Measurements from ENCODE around the gene DSCAM. TPM values are rescaled to one million over a fixed set of nuclear protein-coding genes. Genes with fewer than 3 reads are reported as not detected.

The DSCAM gene
- total RNA-seq, 1 experiment from 2014 or later = 0.13 TPM

DNA sequence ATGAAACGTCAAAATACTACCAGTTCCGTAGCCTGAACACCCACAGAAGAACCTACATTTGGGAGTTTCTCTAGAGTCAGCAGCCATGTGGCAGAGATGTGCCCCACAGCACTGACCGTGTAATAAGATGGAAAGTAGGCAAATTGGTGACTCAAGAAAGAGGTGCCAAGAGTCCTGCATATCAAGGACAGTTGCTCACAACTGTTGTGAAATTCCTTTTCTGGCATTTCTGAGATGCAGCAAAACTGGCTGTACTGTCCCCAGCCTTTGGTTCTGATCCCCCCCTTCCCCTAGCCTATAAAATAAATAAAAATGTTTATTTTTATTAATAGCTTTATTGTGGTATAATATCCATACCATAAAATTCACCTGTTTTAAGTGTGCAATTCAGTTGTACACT is 655.8 kb downstream of the DSCAM start:
- TF ChIP-seq, protein P1, sequence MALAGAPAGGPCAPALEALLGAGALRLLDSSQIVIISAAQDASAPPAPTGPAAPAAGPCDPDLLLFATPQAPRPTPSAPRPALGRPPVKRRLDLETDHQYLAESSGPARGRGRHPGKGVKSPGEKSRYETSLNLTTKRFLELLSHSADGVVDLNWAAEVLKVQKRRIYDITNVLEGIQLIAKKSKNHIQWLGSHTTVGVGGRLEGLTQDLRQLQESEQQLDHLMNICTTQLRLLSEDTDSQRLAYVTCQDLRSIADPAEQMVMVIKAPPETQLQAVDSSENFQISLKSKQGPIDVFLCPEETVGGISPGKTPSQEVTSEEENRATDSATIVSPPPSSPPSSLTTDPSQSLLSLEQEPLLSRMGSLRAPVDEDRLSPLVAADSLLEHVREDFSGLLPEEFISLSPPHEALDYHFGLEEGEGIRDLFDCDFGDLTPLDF (CRISPR knock-in tag; IDR thresholded peaks at IDR 0.05) = no peak
- TF ChIP-seq FOXP1 (CRISPR knock-in tag; IDR thresholded peaks at IDR 0.05; ENCODE audit: borderline replicate concordance) = no peak
- TF ChIP-seq, protein P2, sequence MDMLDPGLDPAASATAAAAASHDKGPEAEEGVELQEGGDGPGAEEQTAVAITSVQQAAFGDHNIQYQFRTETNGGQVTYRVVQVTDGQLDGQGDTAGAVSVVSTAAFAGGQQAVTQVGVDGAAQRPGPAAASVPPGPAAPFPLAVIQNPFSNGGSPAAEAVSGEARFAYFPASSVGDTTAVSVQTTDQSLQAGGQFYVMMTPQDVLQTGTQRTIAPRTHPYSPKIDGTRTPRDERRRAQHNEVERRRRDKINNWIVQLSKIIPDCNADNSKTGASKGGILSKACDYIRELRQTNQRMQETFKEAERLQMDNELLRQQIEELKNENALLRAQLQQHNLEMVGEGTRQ (CRISPR knock-in tag; IDR thresholded peaks at IDR 0.05) = no peak
- TF ChIP-seq, protein P3, sequence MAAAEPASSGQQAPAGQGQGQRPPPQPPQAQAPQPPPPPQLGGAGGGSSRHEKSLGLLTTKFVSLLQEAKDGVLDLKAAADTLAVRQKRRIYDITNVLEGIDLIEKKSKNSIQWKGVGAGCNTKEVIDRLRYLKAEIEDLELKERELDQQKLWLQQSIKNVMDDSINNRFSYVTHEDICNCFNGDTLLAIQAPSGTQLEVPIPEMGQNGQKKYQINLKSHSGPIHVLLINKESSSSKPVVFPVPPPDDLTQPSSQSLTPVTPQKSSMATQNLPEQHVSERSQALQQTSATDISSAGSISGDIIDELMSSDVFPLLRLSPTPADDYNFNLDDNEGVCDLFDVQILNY (CRISPR knock-in tag; IDR thresholded peaks at IDR 0.05) = no peak
- TF ChIP-seq, protein P4, sequence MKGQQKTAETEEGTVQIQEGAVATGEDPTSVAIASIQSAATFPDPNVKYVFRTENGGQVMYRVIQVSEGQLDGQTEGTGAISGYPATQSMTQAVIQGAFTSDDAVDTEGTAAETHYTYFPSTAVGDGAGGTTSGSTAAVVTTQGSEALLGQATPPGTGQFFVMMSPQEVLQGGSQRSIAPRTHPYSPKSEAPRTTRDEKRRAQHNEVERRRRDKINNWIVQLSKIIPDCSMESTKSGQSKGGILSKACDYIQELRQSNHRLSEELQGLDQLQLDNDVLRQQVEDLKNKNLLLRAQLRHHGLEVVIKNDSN (CRISPR knock-in tag; IDR thresholded peaks at IDR 0.05) = no peak
- TF ChIP-seq, protein P5, sequence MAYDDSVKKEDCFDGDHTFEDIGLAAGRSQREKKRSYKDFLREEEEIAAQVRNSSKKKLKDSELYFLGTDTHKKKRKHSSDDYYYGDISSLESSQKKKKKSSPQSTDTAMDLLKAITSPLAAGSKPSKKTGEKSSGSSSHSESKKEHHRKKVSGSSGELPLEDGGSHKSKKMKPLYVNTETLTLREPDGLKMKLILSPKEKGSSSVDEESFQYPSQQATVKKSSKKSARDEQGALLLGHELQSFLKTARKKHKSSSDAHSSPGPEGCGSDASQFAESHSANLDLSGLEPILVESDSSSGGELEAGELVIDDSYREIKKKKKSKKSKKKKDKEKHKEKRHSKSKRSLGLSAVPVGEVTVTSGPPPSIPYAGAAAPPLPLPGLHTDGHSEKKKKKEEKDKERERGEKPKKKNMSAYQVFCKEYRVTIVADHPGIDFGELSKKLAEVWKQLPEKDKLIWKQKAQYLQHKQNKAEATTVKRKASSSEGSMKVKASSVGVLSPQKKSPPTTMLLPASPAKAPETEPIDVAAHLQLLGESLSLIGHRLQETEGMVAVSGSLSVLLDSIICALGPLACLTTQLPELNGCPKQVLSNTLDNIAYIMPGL (CRISPR knock-in tag; IDR thresholded peaks at IDR 0.05) = no peak
- TF ChIP-seq FOXK1 (CRISPR knock-in tag; IDR thresholded peaks at IDR 0.05) = no peak
- no peak for TF ChIP-seq NR3C1 (CRISPR knock-in tag; conservative IDR thresholded peaks at IDR 0.05; ENCODE audit: low read depth)
- no peak for TF ChIP-seq ESRRA (CRISPR knock-in tag; IDR thresholded peaks at IDR 0.05; ENCODE audit: borderline replicate concordance)
- no peak for TF ChIP-seq ZNF121 (CRISPR knock-in tag; IDR thresholded peaks at IDR 0.05)
- no peak for TF ChIP-seq TEAD1 (CRISPR knock-in tag; IDR thresholded peaks at IDR 0.05)
- TF ChIP-seq FOXJ3 (CRISPR knock-in tag; IDR thresholded peaks at IDR 0.05; ENCODE audit: borderline replicate concordance) = no peak
- TF ChIP-seq, protein P6, sequence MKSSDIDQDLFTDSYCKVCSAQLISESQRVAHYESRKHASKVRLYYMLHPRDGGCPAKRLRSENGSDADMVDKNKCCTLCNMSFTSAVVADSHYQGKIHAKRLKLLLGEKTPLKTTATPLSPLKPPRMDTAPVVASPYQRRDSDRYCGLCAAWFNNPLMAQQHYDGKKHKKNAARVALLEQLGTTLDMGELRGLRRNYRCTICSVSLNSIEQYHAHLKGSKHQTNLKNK (CRISPR knock-in tag; IDR thresholded peaks at IDR 0.05) = no peak
- no peak for TF ChIP-seq ELF4 (CRISPR knock-in tag; IDR thresholded peaks at IDR 0.05; ENCODE audit: low read depth)
- no peak for TF ChIP-seq SMAD4 (CRISPR knock-in tag; IDR thresholded peaks at IDR 0.05)
- TF ChIP-seq, protein P7, sequence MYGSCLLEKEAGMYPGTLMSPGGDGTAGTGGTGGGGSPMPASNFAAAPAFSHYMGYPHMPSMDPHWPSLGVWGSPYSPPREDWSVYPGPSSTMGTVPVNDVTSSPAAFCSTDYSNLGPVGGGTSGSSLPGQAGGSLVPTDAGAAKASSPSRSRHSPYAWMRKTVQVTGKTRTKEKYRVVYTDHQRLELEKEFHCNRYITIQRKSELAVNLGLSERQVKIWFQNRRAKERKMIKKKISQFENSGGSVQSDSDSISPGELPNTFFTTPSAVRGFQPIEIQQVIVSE (CRISPR knock-in tag; IDR thresholded peaks at IDR 0.05; ENCODE audit: borderline replicate concordance) = no peak
- ATAC-seq (no peak), DNase-seq (ENCODE audit: low spot score) (no peak)
- POLR2A ChIA-PET = no interaction called here
- no peak overlapping the region for H3K27ac Mint-ChIP-seq
- H3K9me3 Mint-ChIP-seq = peaks cover 27% of the 10 kb centered on the region
- H3K4me3 Mint-ChIP-seq = no peak overlapping the region
- CTCF ChIA-PET = interaction anchor here (1.4 kb wide), 1 partner anchor 195 kb away, joined by 3 read pairs; no protein-coding TSS in a partner anchor
- no peaks in the 10 kb centered on the region for H3K4me1 Mint-ChIP-seq
- no peaks in the 10 kb centered on the region for H3K27me3 Mint-ChIP-seq (ENCODE audit: low read depth)
- peaks cover 7% of the 10 kb centered on the region for H3K36me3 Mint-ChIP-seq

DNA sequence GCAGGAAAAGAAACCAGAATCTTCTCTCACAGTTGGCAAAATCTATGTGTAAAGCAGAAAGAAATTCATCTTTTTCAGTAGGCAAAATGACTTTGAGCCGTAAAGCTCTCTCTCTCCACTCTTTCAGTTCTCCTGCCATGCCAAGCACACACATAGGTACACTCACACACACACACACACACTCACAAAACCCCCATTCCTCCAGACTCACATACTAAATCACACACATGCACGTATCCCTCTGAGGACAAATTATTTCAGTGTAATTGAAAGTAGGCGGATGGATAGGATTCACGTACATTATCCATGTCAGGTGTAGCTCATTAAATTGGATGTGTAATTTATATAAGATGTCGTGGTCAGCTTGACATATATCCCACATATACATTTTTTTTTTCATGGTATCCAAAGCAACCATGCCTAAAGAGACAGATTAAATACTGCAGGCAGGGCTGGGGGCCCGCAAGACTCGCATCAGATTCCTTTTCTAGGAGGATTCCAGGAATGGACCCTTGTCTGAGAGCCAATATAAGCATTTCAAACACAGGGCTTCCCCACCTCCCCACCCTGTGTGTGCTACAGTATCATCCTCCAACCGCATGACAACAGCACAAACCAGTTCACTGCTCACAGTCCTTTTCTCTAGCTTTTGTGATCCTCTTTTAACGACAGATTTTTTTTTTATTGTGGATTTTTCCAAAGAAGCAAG is 658.9 kb downstream of the DSCAM start:
- H3K4me1 Mint-ChIP-seq = no peaks in the 10 kb centered on the region
- H3K27ac Mint-ChIP-seq = no peak overlapping the region
- peaks cover 35% of the 10 kb centered on the region for H3K9me3 Mint-ChIP-seq
- CTCF ChIA-PET = interaction anchor here (2.2 kb wide), 1 partner anchor 44 kb away, joined by 8 read pairs; no protein-coding TSS in a partner anchor
- POLR2A ChIA-PET = no interaction called here
- peaks cover 7% of the 10 kb centered on the region for H3K36me3 Mint-ChIP-seq
- no peak overlapping the region for H3K4me3 Mint-ChIP-seq
- no peaks in the 10 kb centered on the region for H3K27me3 Mint-ChIP-seq (ENCODE audit: low read depth)
- DNase-seq (ENCODE audit: low spot score) = no peak
- no peak for ATAC-seq
- TF ChIP-seq JAZF1 (CRISPR knock-in tag; IDR thresholded peaks at IDR 0.05) = no peak
- TF ChIP-seq, protein P8, sequence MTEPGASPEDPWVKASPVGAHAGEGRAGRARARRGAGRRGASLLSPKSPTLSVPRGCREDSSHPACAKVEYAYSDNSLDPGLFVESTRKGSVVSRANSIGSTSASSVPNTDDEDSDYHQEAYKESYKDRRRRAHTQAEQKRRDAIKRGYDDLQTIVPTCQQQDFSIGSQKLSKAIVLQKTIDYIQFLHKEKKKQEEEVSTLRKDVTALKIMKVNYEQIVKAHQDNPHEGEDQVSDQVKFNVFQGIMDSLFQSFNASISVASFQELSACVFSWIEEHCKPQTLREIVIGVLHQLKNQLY (CRISPR knock-in tag; IDR thresholded peaks at IDR 0.05) = no peak
- TF ChIP-seq, protein P9, sequence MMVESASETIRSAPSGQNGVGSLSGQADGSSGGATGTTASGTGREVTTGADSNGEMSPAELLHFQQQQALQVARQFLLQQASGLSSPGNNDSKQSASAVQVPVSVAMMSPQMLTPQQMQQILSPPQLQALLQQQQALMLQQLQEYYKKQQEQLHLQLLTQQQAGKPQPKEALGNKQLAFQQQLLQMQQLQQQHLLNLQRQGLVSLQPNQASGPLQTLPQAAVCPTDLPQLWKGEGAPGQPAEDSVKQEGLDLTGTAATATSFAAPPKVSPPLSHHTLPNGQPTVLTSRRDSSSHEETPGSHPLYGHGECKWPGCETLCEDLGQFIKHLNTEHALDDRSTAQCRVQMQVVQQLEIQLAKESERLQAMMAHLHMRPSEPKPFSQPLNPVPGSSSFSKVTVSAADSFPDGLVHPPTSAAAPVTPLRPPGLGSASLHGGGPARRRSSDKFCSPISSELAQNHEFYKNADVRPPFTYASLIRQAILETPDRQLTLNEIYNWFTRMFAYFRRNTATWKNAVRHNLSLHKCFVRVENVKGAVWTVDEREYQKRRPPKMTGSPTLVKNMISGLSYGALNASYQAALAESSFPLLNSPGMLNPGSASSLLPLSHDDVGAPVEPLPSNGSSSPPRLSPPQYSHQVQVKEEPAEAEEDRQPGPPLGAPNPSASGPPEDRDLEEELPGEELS (CRISPR knock-in tag; IDR thresholded peaks at IDR 0.05) = no peak
- TF ChIP-seq ZNF138 (CRISPR knock-in tag; conservative IDR thresholded peaks at IDR 0.05) = no peak
- no peak for TF ChIP-seq SMAD4 (CRISPR knock-in tag; IDR thresholded peaks at IDR 0.05)
- TF ChIP-seq, protein P4 (CRISPR knock-in tag; IDR thresholded peaks at IDR 0.05) = no peak
